ENCODE results near the gene CMTM8. TPM values are rescaled to one million over a fixed set of nuclear protein-coding genes. Genes with fewer than 3 reads are reported as not detected.

The CMTM8 gene
- total RNA-seq, 2 experiments from 2014 or later = 6.4 to 6.9 TPM

GRCh38 chr3:32308378-32308777 is 69.9 kb downstream of the CMTM8 start:
- DNase-seq (no peak), ATAC-seq (no peak)
- POLR2A ChIA-PET = no interaction called here
- Mint-ChIP-seq H3K27me3 (no peaks in the 10 kb centered on the region), H3K27ac (no peak overlapping the region), H3K4me3 (no peak overlapping the region), H3K4me1 (ENCODE audit: low read depth) (peaks cover 24% of the 10 kb centered on the region), H3K36me3 (ENCODE audit: low read depth) (no peaks in the 10 kb centered on the region), H3K9me3 (no peaks in the 10 kb centered on the region)
- CTCF ChIA-PET = interaction anchor here (0.6 to 8.8 kb wide), 4 partner anchors 12 to 131 kb away, joined by 3 to 50 read pairs (median 4); no protein-coding TSS in a partner anchor
- no peak for TF ChIP-seq CTCF (IDR thresholded peaks at IDR 0.05)
- intact Hi-C loops (cut with micrococcal nuclease) = no loop called here

GRCh38 chr3:32309654-32310242 is 71.3 kb downstream of the CMTM8 start:
- intact Hi-C loops (cut with micrococcal nuclease) = no loop called here
- POLR2A ChIA-PET = interaction anchor here (0.5 kb wide), 1 partner anchor 33 kb away, joined by 4 read pairs; no protein-coding TSS in a partner anchor
- no peaks in the 10 kb centered on the region for H3K9me3 Mint-ChIP-seq
- no peak overlapping the region for H3K4me3 Mint-ChIP-seq
- H3K4me1 Mint-ChIP-seq (ENCODE audit: low read depth) = peaks cover 26% of the 10 kb centered on the region
- no peaks in the 10 kb centered on the region for H3K27me3 Mint-ChIP-seq
- no peaks in the 10 kb centered on the region for H3K36me3 Mint-ChIP-seq (ENCODE audit: low read depth)
- TF ChIP-seq CTCF (IDR thresholded peaks at IDR 0.05) = no peak
- ATAC-seq = no peak
- H3K27ac Mint-ChIP-seq = no peak overlapping the region
- CTCF ChIA-PET = interaction anchor here (0.8 to 8.8 kb wide), 4 partner anchors 8 to 131 kb away, joined by 3 to 50 read pairs (median 4); no protein-coding TSS in a partner anchor
- no peak for DNase-seq

GRCh38 chr3:32310336-32310735 is 71.9 kb downstream of the CMTM8 start:
- POLR2A ChIA-PET = interaction anchor here (0.6 kb wide), 1 partner anchor 10 kb away, joined by 3 read pairs; no protein-coding TSS in a partner anchor
- Mint-ChIP-seq H3K4me1 (ENCODE audit: low read depth) (peaks cover 26% of the 10 kb centered on the region), H3K36me3 (ENCODE audit: low read depth) (no peaks in the 10 kb centered on the region), H3K27me3 (no peaks in the 10 kb centered on the region), H3K4me3 (no peak overlapping the region), H3K9me3 (no peaks in the 10 kb centered on the region), H3K27ac (no peak overlapping the region)
- DNase-seq (no peak), ATAC-seq (no peak)
- TF ChIP-seq CTCF (IDR thresholded peaks at IDR 0.05) = no peak
- intact Hi-C loops (cut with micrococcal nuclease) = no loop called here
- CTCF ChIA-PET = interaction anchor here (0.7 to 8.8 kb wide), 4 partner anchors 9 to 132 kb away, joined by 3 to 50 read pairs (median 4); no protein-coding TSS in a partner anchor

- POLR2A ChIA-PET = interaction anchor here (0.6 kb wide), 1 partner anchor 11 kb away, joined by 3 read pairs; no protein-coding TSS in a partner anchor
- Mint-ChIP-seq H3K4me3 (no peak overlapping the region), H3K9me3 (no peaks in the 10 kb centered on the region), H3K27ac (no peak overlapping the region), H3K36me3 (ENCODE audit: low read depth) (no peaks in the 10 kb centered on the region), H3K27me3 (no peaks in the 10 kb centered on the region), H3K4me1 (ENCODE audit: low read depth) (peaks cover 26% of the 10 kb centered on the region)
- ATAC-seq (no peak), DNase-seq (no peak)
- intact Hi-C loops (cut with micrococcal nuclease) = no loop called here
- TF ChIP-seq CTCF (IDR thresholded peaks at IDR 0.05) = no peak
- CTCF ChIA-PET = interaction anchor here (0.7 to 8.8 kb wide), 4 partner anchors 10 to 63 kb away, joined by 3 to 50 read pairs (median 4); no protein-coding TSS in a partner anchor
Measured at GRCh38 chr3:32310918-32311839, 72.7 kb downstream of the CMTM8 start.
